OCI-LY3 (cell line): ENCODE results near the gene FAM98B.

Experiments used
- CTCF ChIP-seq: fragments of 200-600, 300-600 bp; sonication (generic); IDR thresholded peaks from 2 replicates; pipeline ENCODE4 v1.5.1; 2014; ENCODE audit warnings: antibody characterized with exemption, low read length, low read depth
- EZH2phosphoT487 ChIP-seq: fragments of 200-600 bp; shearing (Covaris generic); IDR thresholded peaks from 2 replicates; pipeline ENCODE4 v1.6.1; 2018; ENCODE audit warnings: antibody characterized with exemption, mixed run types, low read depth

DNA sequence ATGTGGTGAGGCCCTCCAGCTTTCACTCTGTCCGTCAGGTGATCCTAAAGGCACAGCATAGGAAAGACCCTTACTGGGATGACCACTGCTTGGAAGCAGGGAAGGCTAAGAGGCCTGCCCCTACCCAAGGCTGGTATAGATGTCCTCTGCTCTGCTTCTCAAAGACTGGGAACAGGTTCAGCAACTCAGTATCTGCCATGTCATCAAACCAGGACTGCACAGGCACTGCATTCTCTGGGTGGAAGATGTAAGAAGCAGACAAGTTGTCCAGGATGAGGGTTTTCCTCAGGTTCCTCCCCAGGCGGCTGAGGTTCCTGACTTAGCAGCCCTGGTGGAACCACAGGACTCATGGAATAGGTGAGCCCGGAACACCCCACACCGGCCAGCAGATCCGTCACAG is 4.7 kb downstream of the FAM98B start:
- TF ChIP-seq CTCF (no peak), EZH2phosphoT487 (no peak)
